BE2C (cell line): ENCODE measurements around the gene SOX8.

ENCODE experiments used
- DNase-seq: peaks from one replicate; pipeline ENCODE4 v3.0.0-alpha.2; 2020
- H3K27me3 ChIP-seq: fragments of 250-450 bp; sonication (Bioruptor Pico); 2 replicates; pipeline ENCODE4 v1.5.1; 2020; ENCODE audit warnings: mild to moderate bottlenecking
- H3K36me3 ChIP-seq: fragments of 250-450 bp; sonication (Bioruptor Pico); 2 replicates; pipeline ENCODE4 v1.5.1; 2020; ENCODE audit warnings: mild to moderate bottlenecking
- H3K4me1 ChIP-seq: fragments of 250-450 bp; sonication (Bioruptor Pico); 2 replicates; pipeline ENCODE4 v1.5.1; 2020
- H3K4me3 ChIP-seq: 2 replicates; pipeline ENCODE4 v1.5.1; 2011; ENCODE audit warnings: low read depth, low read length
- H3K9me3 ChIP-seq: fragments of 250-450 bp; sonication (Bioruptor Pico); 2 replicates; pipeline ENCODE4 v1.5.1; 2020
- TF ChIP-seq, protein P1 (sequence below): IDR thresholded peaks from 2 replicates; pipeline ENCODE4 v1.5.1; 2012; ENCODE audit warnings: mild to moderate bottlenecking, low read depth, low read length

SOX8 gene

DNA sequence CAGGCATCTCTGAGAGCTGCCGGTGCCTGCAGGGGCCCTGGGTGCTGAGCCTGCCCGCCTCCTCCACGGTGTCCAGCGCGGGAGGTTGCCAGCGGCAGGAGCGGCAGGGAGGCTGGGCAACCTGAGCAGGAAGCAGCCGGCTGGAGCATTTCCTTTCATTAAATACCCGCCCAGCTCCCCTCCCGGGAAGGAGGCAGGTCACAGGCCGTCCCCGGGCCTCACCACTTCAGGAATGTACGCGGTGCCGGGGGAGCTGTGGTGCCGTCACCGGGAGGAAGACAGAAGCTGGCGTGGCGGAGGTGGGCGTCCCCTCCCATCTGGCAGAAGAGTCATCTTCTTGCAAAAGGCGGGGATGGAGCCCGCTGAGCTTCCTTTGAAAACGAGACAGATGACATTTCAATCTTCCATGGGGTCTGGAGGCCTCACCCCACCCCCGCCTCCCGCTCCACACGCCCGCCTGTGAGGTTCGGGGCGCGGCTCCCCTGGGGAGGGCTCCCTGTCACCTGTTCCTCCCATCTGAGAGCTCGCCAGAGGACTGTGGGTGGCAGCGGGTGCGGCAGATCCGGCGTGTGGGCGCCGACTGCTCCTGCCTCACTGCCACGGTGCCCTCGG lies 16.0 kb downstream of the SOX8 start:
- TF ChIP-seq, protein P1, sequence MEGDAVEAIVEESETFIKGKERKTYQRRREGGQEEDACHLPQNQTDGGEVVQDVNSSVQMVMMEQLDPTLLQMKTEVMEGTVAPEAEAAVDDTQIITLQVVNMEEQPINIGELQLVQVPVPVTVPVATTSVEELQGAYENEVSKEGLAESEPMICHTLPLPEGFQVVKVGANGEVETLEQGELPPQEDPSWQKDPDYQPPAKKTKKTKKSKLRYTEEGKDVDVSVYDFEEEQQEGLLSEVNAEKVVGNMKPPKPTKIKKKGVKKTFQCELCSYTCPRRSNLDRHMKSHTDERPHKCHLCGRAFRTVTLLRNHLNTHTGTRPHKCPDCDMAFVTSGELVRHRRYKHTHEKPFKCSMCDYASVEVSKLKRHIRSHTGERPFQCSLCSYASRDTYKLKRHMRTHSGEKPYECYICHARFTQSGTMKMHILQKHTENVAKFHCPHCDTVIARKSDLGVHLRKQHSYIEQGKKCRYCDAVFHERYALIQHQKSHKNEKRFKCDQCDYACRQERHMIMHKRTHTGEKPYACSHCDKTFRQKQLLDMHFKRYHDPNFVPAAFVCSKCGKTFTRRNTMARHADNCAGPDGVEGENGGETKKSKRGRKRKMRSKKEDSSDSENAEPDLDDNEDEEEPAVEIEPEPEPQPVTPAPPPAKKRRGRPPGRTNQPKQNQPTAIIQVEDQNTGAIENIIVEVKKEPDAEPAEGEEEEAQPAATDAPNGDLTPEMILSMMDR = no peak
- Histone ChIP-seq H3K4me3 (no peak overlapping the region), H3K27me3 (peaks cover 50% of the 10 kb centered on the region), H3K36me3 (no peaks in the 10 kb centered on the region), H3K4me1 (no peaks in the 10 kb centered on the region), H3K9me3 (peaks cover 11% of the 10 kb centered on the region)
- DNase-seq = no peak

DNA sequence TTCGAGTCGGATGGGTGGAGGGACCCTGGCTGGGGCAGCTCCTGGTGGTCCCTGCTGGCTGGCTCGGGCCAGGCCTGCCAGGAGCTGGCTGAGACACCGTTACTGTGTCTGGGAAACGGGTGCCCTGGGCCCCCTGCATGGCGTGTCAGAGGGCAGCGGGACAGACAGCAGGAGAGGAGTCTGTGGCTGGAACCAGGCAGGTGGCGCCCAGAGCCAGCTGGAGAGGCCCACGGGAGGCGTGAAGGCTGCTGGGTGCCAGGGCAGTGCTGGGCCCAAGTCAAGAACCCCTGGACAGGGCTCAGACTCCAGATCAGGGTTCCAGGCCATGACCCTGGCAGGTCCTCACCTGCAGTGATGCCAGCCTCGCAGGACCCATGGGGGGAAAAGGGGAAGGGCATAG lies 16.6 kb downstream of the SOX8 start:
- H3K9me3 ChIP-seq = peaks cover 11% of the 10 kb centered on the region
- TF ChIP-seq, protein P1 = no peak
- H3K36me3 ChIP-seq = no peaks in the 10 kb centered on the region
- H3K4me3 ChIP-seq = no peak overlapping the region
- DNase-seq = no peak
- H3K4me1 ChIP-seq = peaks cover 3% of the 10 kb centered on the region; the same call in 1 of the 2 replicates
- H3K27me3 ChIP-seq = peaks cover 50% of the 10 kb centered on the region

DNA sequence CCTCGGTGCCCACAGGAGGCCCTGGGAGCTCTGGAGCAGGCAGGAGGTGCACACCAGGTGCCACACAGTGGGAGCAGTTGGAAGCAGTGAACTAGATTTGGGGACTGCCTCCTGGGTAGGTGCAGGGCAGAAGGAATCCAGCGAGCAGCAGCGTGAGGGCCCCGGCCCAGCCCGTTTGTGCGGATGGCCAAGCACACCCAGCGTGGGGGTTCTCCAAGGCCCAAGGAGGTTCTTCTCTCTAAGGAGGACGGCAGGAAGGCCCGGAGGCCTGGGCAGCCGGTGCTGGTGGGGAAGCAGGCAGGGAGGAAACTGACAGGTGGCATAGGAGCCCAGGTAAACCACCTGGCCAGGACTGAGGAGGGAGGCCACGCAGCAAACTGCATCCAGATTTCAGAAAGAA lies 17.0 kb downstream of the SOX8 start:
- H3K4me1 ChIP-seq = peaks cover 3% of the 10 kb centered on the region; the same call in 1 of the 2 replicates
- H3K27me3 ChIP-seq = peaks cover 50% of the 10 kb centered on the region
- peaks cover 11% of the 10 kb centered on the region for H3K9me3 ChIP-seq
- no peak overlapping the region for H3K4me3 ChIP-seq
- no peak for DNase-seq
- TF ChIP-seq, protein P1 = no peak
- H3K36me3 ChIP-seq = no peaks in the 10 kb centered on the region

DNA sequence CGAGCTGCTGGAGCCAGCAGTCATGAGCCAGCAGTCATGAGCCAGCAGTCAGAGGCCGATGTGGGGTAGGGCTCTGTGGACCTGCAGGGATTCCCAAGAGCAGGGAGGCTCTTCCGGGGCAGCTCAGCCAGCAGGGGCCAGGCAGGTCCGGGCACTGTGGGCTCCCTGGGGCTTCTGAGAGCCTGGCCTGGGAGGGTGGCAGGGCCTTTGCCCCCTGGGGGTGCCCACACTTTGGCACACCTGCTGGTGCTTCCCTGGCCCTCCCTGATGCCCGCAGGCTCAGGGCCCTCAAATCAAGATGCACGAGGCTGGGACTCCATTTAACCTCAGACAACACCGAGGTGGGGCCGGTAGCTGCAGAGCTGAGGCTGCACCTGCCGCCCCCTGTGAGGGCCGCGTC lies 18.1 kb downstream of the SOX8 start:
- Histone ChIP-seq H3K4me3 (no peak overlapping the region), H3K36me3 (no peaks in the 10 kb centered on the region), H3K27me3 (peaks cover 50% of the 10 kb centered on the region), H3K9me3 (peaks cover 11% of the 10 kb centered on the region), H3K4me1 (peaks cover 3% of the 10 kb centered on the region; the same call in 1 of the 2 replicates)
- no peak for DNase-seq
- TF ChIP-seq, protein P1 = no peak

DNA sequence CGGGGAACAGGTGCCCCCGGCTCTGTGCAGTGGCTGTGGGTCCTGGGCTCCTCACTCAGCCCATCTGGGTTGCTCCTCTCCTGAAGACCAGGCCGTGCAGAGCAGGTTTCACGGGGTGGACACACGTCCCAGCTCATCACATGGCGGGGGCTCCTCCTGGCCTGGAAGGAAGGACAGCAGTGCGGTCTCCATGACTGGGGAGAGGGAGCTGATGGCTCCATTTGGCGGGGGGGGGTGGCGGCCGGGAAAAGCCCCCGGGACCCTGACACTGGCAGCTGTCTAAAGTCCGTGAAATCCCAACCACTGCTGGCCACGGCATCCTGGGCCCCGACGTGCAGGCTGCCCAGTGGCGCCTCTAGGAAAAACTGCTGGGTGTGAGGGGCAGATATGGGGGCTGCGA lies 19.0 kb downstream of the SOX8 start:
- H3K9me3 ChIP-seq = peaks cover 2% of the 10 kb centered on the region
- peaks cover 3% of the 10 kb centered on the region; the same call in 1 of the 2 replicates for H3K4me1 ChIP-seq
- DNase-seq = no peak
- H3K4me3 ChIP-seq = no peak overlapping the region
- H3K27me3 ChIP-seq = peaks cover 44% of the 10 kb centered on the region
- H3K36me3 ChIP-seq = no peaks in the 10 kb centered on the region
- TF ChIP-seq, protein P1 = no peak

DNA sequence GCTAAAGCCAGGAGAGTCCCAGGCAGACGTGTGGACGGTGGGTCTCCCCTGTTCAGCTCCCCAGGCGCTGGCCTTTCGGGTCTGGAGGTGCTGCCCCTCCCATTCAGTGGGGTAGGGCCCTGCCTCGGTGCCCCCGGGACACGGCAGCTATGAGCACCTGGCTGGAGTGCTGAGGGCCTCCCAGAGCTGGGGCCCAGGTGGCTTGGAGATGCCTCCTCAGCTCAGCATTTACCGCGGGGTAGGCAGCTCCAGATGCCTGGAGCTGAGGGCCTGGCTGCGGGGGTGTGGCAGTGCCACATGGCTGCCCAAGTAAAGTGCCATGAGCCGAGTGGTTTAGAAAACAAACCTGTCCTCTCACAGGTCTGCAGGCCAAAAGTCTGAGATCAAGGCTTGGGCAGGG lies 19.5 kb downstream of the SOX8 start:
- peaks cover 41% of the 10 kb centered on the region for H3K27me3 ChIP-seq
- peaks cover 3% of the 10 kb centered on the region; the same call in 1 of the 2 replicates for H3K4me1 ChIP-seq
- H3K4me3 ChIP-seq = no peak overlapping the region
- no peak for DNase-seq
- no peaks in the 10 kb centered on the region; the same call in 1 of the 2 replicates for H3K9me3 ChIP-seq
- H3K36me3 ChIP-seq = no peaks in the 10 kb centered on the region
- TF ChIP-seq, protein P1 = no peak
